NCI-H460 (cell line): ENCODE results near the gene RCBTB1. TPM values are rescaled to one million over a fixed set of nuclear protein-coding genes. Genes with fewer than 3 reads are reported as not detected.

Source experiments
- DNase-seq: peaks from one replicate; pipeline ENCODE4 v3.0.0-alpha.2; 2016; ENCODE audit warnings: low read depth; ENCODE audit errors: extremely low read depth
- total RNA-seq: library from RNA; depleted of rRNA; stranded (reverse); fragments of >200 nt; shearing (Covaris generic); gene quantifications from 2 replicates; pipeline ENCODE4 v1.2.3, GENCODE V29; 2014

RCBTB1 gene
- total RNA-seq, 1 experiment from 2014 or later = 11.9 TPM

- no peak for DNase-seq
Observed at GRCh38 chr13:49563516-49563915, 21.8 kb downstream of the RCBTB1 start.

- no peak for DNase-seq
Observed at GRCh38 chr13:49561062-49561410, 24.3 kb downstream of the RCBTB1 start.

DNA sequence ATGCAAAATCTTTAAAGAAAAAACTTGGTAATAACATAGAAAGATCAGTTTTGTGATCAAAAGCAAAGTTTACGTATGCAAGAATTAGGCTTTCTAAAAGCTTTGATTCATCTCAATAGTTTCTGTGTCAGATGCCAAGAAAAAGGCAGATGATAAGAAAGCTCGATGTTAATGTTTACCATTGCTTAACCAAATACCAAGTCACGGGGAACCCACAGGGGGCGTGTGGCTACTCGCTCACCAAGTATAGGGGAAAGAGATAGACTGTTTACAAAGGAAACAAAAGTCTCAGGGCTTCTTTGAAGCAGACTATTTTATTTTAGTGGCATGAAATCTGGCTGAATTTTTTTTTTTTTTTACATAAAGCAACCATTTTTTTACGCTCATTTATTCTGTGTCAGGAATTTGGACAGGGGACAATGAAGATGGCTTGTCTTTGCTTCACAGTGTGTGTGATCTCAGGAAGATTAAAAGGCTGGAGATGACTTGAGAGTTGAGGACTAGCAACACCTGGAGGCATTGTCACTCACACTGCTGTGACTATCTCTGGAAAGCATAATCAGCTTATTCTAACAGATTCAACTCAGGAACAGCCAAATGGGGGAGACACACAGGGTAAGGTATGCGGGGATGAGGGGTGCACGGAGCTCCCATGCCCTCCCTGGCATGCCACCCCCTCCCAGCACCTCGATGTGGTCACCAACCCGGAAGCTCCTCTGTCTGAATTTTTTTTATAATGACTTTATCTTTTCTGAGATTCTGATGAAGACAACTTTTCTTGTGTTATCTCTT lies 24.9 kb downstream of the RCBTB1 start:
- DNase-seq = no peak

GRCh38 chr13:49559006-49559405 lies 26.4 kb downstream of the RCBTB1 start:
- no peak for DNase-seq

GRCh38 chr13:49554387-49554786 lies 31.0 kb downstream of the RCBTB1 start:
- DNase-seq = no peak

DNA sequence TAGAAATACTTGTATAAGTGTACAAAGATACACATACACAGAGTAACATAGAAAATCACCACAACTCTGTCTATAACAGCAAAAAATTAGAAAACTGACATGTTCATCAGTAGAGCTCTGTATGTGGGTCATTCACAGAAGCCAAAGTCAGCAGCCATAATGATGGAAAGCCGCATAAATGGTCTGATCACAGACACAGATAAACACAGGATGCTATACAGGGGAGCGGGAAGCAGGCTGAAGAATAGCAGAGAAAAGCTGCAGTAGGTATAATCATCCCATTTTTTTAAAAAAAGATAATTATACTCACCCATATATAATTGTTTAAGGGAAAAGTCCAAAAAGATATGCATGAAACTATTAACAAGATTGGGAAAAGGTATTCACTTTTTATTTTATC lies 31.5 kb downstream of the RCBTB1 start:
- DNase-seq = no peak

DNA sequence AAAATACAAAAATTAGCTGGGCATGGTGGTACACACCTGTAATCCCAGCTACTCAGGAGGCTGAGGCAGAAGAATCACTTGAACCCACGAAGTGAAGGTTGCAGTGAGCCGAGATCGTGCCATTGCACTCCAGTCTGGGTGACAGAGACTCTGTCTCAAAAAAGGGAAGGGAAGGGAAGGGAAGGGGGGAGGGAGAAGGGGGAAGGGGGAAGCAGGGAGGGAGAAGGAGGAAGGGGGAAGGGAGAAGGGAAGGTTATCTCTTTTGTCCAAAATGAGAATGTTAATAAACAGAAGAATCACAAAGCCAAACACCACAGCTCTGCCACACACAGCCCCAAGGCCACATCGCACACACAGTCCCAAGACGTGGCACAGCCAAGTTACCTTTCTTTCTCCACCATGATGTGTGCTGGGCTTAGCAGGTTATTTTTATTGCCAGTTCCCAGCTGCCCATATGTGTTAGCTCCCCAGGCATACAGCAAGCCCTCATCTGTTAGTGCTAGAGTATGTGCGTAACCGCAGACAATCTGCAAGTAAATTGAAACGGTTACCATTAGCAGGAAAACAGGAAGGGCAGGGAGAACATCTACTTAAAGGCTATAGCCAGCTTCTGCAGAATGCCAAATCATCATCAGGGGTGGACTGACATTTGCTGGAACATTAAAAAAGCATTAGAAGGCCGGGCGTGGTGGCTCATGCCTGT lies 34.3 kb downstream of the RCBTB1 start:
- DNase-seq = no peak

GRCh38 chr13:49549289-49549688 lies 36.1 kb downstream of the RCBTB1 start:
- DNase-seq = no peak

- no peak for DNase-seq
Observed at GRCh38 chr13:49546561-49546960, 38.8 kb downstream of the RCBTB1 start.

- DNase-seq = no peak
Observed at GRCh38 chr13:49545661-49546060, 39.7 kb downstream of the RCBTB1 start.

DNA sequence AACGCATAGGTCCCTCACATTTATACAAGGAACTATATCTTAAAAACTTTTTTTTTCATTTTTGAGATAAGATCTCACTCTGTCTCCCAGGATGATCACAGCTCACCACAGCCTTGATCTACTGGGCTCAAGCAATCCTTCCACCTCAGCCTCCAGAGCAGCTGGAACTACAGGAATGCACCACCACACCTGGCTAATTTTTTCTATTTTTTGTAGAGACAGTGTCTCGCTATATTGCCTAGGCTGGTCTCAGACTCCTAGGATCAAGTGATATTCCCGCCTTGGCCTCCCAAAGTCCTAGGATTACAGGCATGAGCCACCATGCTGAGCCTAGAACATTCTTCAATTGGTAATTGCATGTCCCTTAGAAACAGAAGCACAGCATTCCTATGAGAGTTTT lies 41.7 kb downstream of the RCBTB1 start:
- DNase-seq = no peak

DNA sequence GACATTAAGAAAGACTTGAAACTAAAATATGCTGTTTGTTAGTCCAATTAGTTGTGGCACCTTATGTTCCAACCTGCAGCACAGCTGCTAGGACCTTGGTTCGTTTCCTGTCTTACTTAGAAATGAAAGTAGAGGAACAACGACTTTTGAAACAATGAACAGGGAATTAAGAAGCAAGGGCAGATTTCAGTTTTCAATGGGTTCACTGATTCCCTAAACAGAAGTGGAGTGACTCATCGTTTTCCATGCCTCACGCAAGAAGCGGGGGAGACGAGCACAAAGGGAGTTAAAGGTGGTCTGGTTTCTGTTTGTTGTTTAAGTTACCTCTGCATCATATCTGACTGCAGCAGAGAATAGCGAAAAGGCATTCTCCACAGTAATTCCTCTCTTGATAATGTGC lies 44.8 kb downstream of the RCBTB1 start:
- no peak for DNase-seq

GRCh38 chr13:49539746-49540145 lies 45.6 kb downstream of the RCBTB1 start:
- DNase-seq = no peak

GRCh38 chr13:49539313-49539712 lies 46.0 kb downstream of the RCBTB1 start:
- DNase-seq = no peak

GRCh38 chr13:49538404-49538803 lies 47.0 kb downstream of the RCBTB1 start:
- no peak for DNase-seq

DNA sequence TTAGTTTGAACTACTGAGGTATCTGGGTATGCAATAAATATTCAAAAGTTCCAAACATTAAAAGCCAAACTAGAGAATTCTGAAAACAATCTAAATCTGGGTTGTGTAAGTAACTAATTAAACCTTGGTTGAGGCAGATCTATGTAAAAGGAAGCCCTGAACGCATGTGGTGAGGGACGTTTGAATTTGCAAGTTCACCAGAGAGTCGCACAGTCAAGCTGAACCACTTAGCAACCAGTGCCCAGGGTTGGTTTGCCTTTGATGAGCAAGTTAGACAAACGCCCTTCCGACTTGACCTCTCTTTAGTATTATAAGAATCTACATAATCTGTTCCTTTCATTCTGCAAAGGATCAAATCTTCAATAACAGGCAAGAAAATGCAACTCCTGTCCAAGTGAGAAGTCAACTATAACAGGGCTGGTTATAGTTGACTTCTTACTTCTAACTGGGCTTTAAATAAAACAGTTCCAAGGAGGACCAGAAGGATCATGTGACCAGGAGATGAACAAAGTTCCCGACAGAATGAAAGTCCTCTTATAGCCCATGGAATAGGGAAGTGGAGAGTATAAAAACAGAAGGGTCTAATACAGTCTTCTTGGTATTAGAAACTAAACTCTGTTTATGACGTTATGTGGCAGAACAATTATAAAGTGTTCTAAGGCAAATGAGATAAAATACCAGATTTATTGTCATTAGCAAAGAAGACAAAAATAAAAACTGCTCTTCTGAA lies 49.0 kb downstream of the RCBTB1 start:
- no peak for DNase-seq

DNA sequence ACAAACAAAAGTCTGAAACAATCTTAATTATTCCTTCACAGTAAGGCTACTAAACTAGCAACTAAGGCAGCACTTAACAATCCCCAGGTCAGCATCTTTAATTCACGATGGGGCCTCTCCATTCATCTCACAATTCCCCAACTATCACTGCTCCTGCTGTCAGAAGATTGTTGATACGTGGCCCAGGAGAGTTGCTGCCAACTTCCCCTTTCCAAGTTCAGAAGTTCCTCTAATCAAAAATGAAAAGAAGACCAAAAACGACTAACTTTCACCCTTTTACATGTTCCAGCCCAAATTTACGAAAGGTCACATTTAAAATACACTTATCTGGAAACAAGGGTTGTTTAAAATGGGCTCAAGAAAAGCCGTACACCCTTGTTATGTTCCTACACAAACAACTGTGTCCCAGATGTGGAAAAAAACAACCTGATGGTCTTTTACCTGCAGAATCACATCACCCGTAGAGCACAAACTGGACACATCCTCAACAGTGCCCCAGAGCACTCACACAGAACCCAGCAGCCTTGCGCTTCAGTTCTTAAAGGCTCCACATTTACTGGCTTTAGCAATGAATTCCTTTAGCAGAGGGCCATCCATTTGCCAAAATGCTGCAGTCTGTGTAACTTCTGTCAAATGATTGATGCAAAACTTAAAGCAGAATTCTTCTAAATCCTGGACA lies 51.6 kb downstream of the RCBTB1 start:
- DNase-seq = no peak

DNA sequence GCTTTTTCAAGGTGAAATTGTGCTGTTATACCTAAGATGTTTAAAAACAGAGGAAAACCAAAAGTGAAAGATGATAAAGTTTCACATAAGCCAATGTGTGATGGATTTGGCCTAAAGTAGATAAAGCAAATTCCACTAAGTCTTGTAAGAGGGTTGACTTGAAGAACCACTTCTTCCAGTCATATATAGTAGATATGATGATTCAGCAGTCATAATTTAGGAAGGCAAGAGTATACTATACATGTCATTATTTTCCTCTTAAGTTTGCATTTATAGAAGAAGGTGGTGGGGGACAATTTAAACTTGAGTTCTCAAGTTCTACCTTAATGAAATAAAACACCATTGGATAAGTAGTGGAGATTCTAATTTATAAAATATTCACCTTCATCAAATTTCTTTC lies 52.3 kb downstream of the RCBTB1 start:
- no peak for DNase-seq

GRCh38 chr13:49532593-49532992 lies 52.8 kb downstream of the RCBTB1 start:
- no peak for DNase-seq

GRCh38 chr13:49530457-49530856 lies 54.9 kb downstream of the RCBTB1 start:
- no peak for DNase-seq

DNA sequence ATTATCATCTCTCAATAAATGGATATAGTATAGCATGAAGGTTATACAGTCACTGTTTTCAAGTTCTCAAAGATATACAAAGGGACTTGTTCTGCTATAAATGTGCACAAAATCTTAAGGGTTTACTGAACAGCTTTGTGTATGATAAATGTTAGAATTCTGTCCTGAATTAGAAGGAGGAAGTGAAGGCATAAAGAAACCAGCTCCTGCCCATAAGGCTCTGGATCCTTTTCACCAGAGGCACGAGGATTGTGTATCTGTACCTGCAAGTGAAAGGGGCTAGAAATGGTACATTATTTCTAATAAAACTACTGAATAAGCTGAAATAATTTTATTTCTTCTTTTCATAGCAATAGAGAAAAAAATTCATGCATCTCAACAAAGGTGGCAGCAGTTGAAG lies 57.2 kb downstream of the RCBTB1 start:
- DNase-seq = no peak
